Stimulated activated CD8-positive, alpha-beta memory T cell treated with anti-CD3 and anti-CD28 coated beads, Interleukin-12 subunit alpha, Interleukin-12 subunit beta, amount 100 ng/mL, for 4 hours (primary cell): ENCODE results near the gene FOXP3.
"Not testable (repeated sequence)": the region's sequence is repeated elsewhere in the genome, so short reads cannot be mapped to it uniquely, and the experiment has no call there.

ENCODE experiments used
- DNase-seq: peaks from one replicate; pipeline ENCODE4 v3.0.0-alpha.2; 2020; ENCODE audit warnings: low read depth

Gene FOXP3

GRCh38 chrX:49264460-49264859 lies at the start of gene FOXP3:
Gene FOXP3 (minus strand): TSS chrX:49264710. CDS start chrX:49258505, 6,205 bp downstream.
- no peak for DNase-seq

- DNase-seq, result no peak
Observed at GRCh38 chrX:49312176-49312575, 47.7 kb upstream of the FOXP3 start.

GRCh38 chrX:49310371-49310770 lies 45.9 kb upstream of the FOXP3 start:
- no peak for DNase-seq

- DNase-seq, result no peak
Observed at GRCh38 chrX:49309401-49309981, 45.0 kb upstream of the FOXP3 start.

GRCh38 chrX:49308604-49309269 lies 44.2 kb upstream of the FOXP3 start:
- no peak for DNase-seq

GRCh38 chrX:49307775-49308174 lies 43.3 kb upstream of the FOXP3 start:
- DNase-seq, result not testable (repeated sequence)

GRCh38 chrX:49303346-49303745 lies 38.8 kb upstream of the FOXP3 start, which contains the start of gene GAGE10:
Gene GAGE10 (plus strand): TSS chrX:49303646. CDS start chrX:49304860, 1,214 bp downstream.
- no peak for DNase-seq

GRCh38 chrX:49300703-49301102 lies 36.2 kb upstream of the FOXP3 start:
- no peak for DNase-seq

- not testable (repeated sequence) for DNase-seq
Observed at GRCh38 chrX:49299293-49299692, 34.8 kb upstream of the FOXP3 start.

- no peak for DNase-seq
Observed at GRCh38 chrX:49292400-49293362, 28.2 kb upstream of the FOXP3 start.

GRCh38 chrX:49291615-49292337 lies 27.3 kb upstream of the FOXP3 start:
- no peak for DNase-seq

- DNase-seq, result no peak
Observed at GRCh38 chrX:49290215-49290614, 25.7 kb upstream of the FOXP3 start.

- DNase-seq, result no peak
Observed at GRCh38 chrX:49287665-49288064, 23.2 kb upstream of the FOXP3 start.

GRCh38 chrX:49286581-49286980 lies 22.1 kb upstream of the FOXP3 start:
- no peak for DNase-seq

- DNase-seq, result no peak
Observed at GRCh38 chrX:49286136-49286535, 21.6 kb upstream of the FOXP3 start.

GRCh38 chrX:49284212-49284611 lies 19.7 kb upstream of the FOXP3 start:
- no peak for DNase-seq

- no peak for DNase-seq
Observed at GRCh38 chrX:49282647-49283011, 18.1 kb upstream of the FOXP3 start.

GRCh38 chrX:49278081-49278480 lies 13.6 kb upstream of the FOXP3 start:
- DNase-seq, result no peak

- DNase-seq, result no peak
Observed at GRCh38 chrX:49277535-49277830, 13.0 kb upstream of the FOXP3 start.

- DNase-seq, result no peak
Observed at GRCh38 chrX:49276671-49277534, 12.4 kb upstream of the FOXP3 start.

GRCh38 chrX:49276207-49276606 lies 11.7 kb upstream of the FOXP3 start:
- DNase-seq, result no peak
